ENCODE results near the gene SASH1. TPM values are rescaled to one million over a fixed set of nuclear protein-coding genes. Genes with fewer than 3 reads are reported as not detected.

The SASH1 gene
- polyA plus RNA-seq, 3 donors from 2014 or later, result not detected

GRCh38 chr6:148509119-148509799 lies 166.6 kb downstream of the SASH1 start:
- peaks cover 5 to 18% (median 5%) of the 10 kb centered on the region in 3 donors for H3K27me3 Mint-ChIP-seq (ENCODE audit: low read depth in 3 of 3)
- H3K9me3 Mint-ChIP-seq, result no peaks in the 10 kb centered on the region
- no peak for DNase-seq
- no peak overlapping the region for H3K4me3 Mint-ChIP-seq
- H3K27ac Mint-ChIP-seq, result no peak overlapping the region
- no peaks in the 10 kb centered on the region for H3K36me3 Mint-ChIP-seq
- H3K4me1 Mint-ChIP-seq, result no peaks in the 10 kb centered on the region

DNA sequence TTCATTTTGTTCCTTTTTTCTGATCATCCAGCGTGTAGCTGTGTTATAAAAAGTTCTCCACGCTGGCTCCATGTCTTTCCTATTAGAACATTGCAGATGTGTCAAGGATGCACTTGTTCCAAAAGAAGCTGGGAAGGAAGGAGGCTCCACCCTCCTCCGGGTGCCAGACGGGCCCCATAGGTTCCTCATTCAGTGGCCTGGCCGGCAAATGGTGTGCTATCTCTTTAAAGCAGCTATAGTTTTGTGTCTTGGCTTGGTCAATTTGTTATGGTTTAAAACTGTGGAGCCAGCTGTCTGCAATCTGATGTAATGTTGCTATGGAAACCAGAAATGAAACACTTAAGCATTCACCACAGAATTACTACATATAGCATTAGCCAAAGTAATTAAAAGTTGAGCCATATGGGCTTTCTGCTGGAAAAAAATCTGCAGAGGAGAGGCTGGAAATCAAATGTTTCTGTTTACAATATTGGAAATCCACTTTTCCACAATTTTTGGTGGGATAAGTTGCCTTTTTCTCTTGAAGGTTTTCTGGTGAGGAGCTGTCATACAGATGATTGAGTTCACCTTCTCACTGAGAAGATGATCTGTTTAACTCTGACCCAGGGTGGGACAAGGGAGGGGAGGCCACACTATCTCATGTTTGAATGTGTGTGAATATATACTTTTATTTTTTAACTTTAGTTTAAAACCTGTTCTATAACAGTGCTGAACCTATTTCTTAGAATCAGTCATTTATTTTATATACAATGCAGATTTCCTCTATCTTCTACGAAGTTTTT lies 167.4 kb downstream of the SASH1 start:
- H3K4me1 Mint-ChIP-seq, result no peaks in the 10 kb centered on the region
- no peaks in the 10 kb centered on the region for H3K9me3 Mint-ChIP-seq
- no peak overlapping the region for H3K27ac Mint-ChIP-seq
- DNase-seq, result no peak
- no peaks in the 10 kb centered on the region for H3K36me3 Mint-ChIP-seq
- H3K4me3 Mint-ChIP-seq, result no peak overlapping the region
- peaks cover 5 to 15% (median 5%) of the 10 kb centered on the region in 3 donors for H3K27me3 Mint-ChIP-seq (ENCODE audit: low read depth in 3 of 3)

GRCh38 chr6:148513145-148514071 lies 170.8 kb downstream of the SASH1 start:
- no peak for DNase-seq
- H3K4me1 Mint-ChIP-seq, result no peaks in the 10 kb centered on the region
- H3K9me3 Mint-ChIP-seq, result no peaks in the 10 kb centered on the region
- H3K27me3 Mint-ChIP-seq (ENCODE audit: low read depth in 3 of 3), result peaks cover 4 to 9% (median 9%) of the 10 kb centered on the region in 3 donors
- no peak overlapping the region for H3K27ac Mint-ChIP-seq
- H3K36me3 Mint-ChIP-seq, result no peaks in the 10 kb centered on the region
- H3K4me3 Mint-ChIP-seq, result no peak overlapping the region

- H3K4me3 Mint-ChIP-seq, result no peak overlapping the region
- DNase-seq, result no peak
- no peaks in the 10 kb centered on the region for H3K4me1 Mint-ChIP-seq
- no peaks in the 10 kb centered on the region for H3K9me3 Mint-ChIP-seq
- no peak overlapping the region for H3K27ac Mint-ChIP-seq
- no peaks in the 10 kb centered on the region for H3K36me3 Mint-ChIP-seq
- peaks cover 4 to 9% (median 6%) of the 10 kb centered on the region in 3 donors for H3K27me3 Mint-ChIP-seq (ENCODE audit: low read depth in 3 of 3)
Measured at GRCh38 chr6:148514091-148514845, 171.6 kb downstream of the SASH1 start.

- Mint-ChIP-seq H3K9me3 (no peaks in the 10 kb centered on the region), H3K36me3 (no peaks in the 10 kb centered on the region), H3K27me3 (ENCODE audit: low read depth in 3 of 3) (peaks cover 1 to 9% (median 4%) of the 10 kb centered on the region in 3 donors), H3K4me1 (no peaks in the 10 kb centered on the region), H3K4me3 (no peak overlapping the region), H3K27ac (no peak overlapping the region)
- no peak for DNase-seq
Measured at GRCh38 chr6:148516217-148516616, 173.6 kb downstream of the SASH1 start.

DNA sequence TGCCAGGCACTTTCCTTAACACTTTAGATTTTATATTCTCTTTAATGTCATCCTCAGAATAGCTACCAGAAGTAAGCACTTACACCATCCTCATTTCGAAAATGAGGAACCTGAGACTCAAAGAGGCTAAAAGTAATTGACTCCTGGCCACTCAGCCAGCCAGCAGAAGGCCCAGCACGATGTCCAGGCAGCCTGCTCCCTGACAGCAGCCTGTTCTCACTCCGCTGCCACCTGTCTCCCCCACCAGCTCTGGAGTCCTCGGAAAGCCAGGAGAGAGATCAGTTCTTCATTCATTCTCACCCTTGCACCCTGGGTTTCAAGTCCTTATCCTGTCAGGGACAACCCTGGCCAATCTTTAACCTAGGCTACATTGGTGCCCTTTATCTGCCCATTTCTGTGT lies 174.0 kb downstream of the SASH1 start:
- Mint-ChIP-seq H3K27me3 (ENCODE audit: low read depth in 3 of 3) (peaks cover 1 to 8% (median 6%) of the 10 kb centered on the region in 3 donors), H3K4me3 (no peak overlapping the region), H3K27ac (no peak overlapping the region), H3K4me1 (no peaks in the 10 kb centered on the region), H3K36me3 (no peaks in the 10 kb centered on the region), H3K9me3 (no peaks in the 10 kb centered on the region)
- DNase-seq, result no peak

DNA sequence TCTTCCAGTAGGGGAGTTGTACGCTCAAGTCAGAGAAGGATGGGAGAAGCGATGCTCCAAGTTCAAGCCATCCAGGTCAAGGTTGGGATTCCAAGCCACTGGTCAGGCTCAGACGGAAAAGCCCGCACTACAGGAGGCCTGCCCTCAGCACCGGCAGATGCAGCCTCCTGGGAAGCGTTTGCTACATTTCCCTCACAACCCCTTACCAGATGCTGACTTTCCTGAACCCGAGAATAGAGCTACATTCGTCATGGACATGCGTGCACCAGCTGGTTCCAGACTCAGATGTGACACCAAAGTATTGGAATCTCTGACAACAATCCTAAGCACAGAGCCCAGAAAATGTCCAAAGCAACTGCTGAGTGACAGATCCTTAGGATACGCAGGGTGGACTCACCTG lies 174.8 kb downstream of the SASH1 start:
- H3K4me1 Mint-ChIP-seq, result no peaks in the 10 kb centered on the region
- H3K36me3 Mint-ChIP-seq, result no peaks in the 10 kb centered on the region
- H3K27ac Mint-ChIP-seq, result no peak overlapping the region
- no peak for DNase-seq
- H3K9me3 Mint-ChIP-seq, result no peaks in the 10 kb centered on the region
- peaks cover 1 to 6% (median 6%) of the 10 kb centered on the region in 3 donors for H3K27me3 Mint-ChIP-seq (ENCODE audit: low read depth in 3 of 3)
- no peak overlapping the region for H3K4me3 Mint-ChIP-seq

- H3K27me3 Mint-ChIP-seq (ENCODE audit: low read depth in 3 of 3), result peaks cover 1 to 6% (median 1%) of the 10 kb centered on the region in 3 donors
- H3K9me3 Mint-ChIP-seq, result no peaks in the 10 kb centered on the region
- DNase-seq, result no peak
- no peaks in the 10 kb centered on the region for H3K36me3 Mint-ChIP-seq
- no peak overlapping the region for H3K27ac Mint-ChIP-seq
- H3K4me3 Mint-ChIP-seq, result no peak overlapping the region
- H3K4me1 Mint-ChIP-seq, result no peaks in the 10 kb centered on the region
Measured at GRCh38 chr6:148518511-148519156, 176.0 kb downstream of the SASH1 start.

GRCh38 chr6:148520109-148520841 lies 177.6 kb downstream of the SASH1 start:
- Mint-ChIP-seq H3K9me3 (no peaks in the 10 kb centered on the region), H3K4me3 (no peak overlapping the region), H3K27ac (no peak overlapping the region), H3K36me3 (no peaks in the 10 kb centered on the region), H3K27me3 (ENCODE audit: low read depth in 3 of 3) (peaks cover 0 to 5% (median 1%) of the 10 kb centered on the region in 3 donors), H3K4me1 (no peaks in the 10 kb centered on the region)
- DNase-seq, result no peak

DNA sequence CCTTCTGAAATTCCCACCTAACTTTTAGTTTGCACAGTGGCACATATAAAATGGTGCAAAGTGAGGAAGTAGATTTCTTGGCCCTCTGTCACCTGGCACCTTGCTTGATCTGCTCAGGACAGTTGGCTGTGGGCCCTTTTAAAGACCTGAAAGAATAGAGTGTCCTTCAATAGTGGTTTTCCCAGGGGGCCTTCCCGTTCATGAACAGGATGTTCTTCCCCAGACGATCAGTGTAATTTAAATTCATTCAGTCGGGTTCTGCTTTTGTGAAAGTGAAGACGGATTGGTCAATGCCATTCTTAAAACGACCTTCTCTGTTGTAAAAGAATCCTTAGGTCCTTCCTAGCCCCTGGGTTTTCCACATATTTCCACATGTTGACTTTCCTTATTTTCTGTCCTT lies 178.5 kb downstream of the SASH1 start:
- H3K27me3 Mint-ChIP-seq (ENCODE audit: low read depth in 3 of 3), result peaks cover 0 to 2% (median 1%) of the 10 kb centered on the region in 3 donors
- no peak for DNase-seq
- H3K36me3 Mint-ChIP-seq, result no peaks in the 10 kb centered on the region
- H3K4me3 Mint-ChIP-seq, result no peak overlapping the region
- no peaks in the 10 kb centered on the region for H3K9me3 Mint-ChIP-seq
- no peaks in the 10 kb centered on the region for H3K4me1 Mint-ChIP-seq
- no peak overlapping the region for H3K27ac Mint-ChIP-seq

GRCh38 chr6:148521586-148521985 lies 178.9 kb downstream of the SASH1 start:
- H3K4me3 Mint-ChIP-seq, result no peak overlapping the region
- H3K4me1 Mint-ChIP-seq, result no peaks in the 10 kb centered on the region
- no peaks in the 10 kb centered on the region for H3K9me3 Mint-ChIP-seq
- H3K36me3 Mint-ChIP-seq, result no peaks in the 10 kb centered on the region
- no peak for DNase-seq
- no peak overlapping the region for H3K27ac Mint-ChIP-seq
- H3K27me3 Mint-ChIP-seq (ENCODE audit: low read depth in 3 of 3), result peaks cover 0 to 2% (median 1%) of the 10 kb centered on the region in 3 donors

GRCh38 chr6:148523048-148523447 lies 180.4 kb downstream of the SASH1 start:
- DNase-seq, result no peak
- H3K4me3 Mint-ChIP-seq, result no peak overlapping the region
- H3K27me3 Mint-ChIP-seq (ENCODE audit: low read depth in 3 of 3), result peaks cover 1 to 2% (median 2%) of the 10 kb centered on the region in 3 donors
- no peaks in the 10 kb centered on the region for H3K4me1 Mint-ChIP-seq
- no peaks in the 10 kb centered on the region for H3K9me3 Mint-ChIP-seq
- no peak overlapping the region for H3K27ac Mint-ChIP-seq
- H3K36me3 Mint-ChIP-seq, result no peaks in the 10 kb centered on the region
